GM04503 (cell line): ENCODE data around the gene GOT2.
"Not testable (repeated sequence)": the region's sequence is repeated elsewhere in the genome, so short reads cannot be mapped to it uniquely, and the experiment has no call there.

Experiments used
- DNase-seq: peaks from one replicate; pipeline ENCODE4 v3.0.0-alpha.2; 2012; ENCODE audit warnings: low read depth

Gene GOT2

DNA sequence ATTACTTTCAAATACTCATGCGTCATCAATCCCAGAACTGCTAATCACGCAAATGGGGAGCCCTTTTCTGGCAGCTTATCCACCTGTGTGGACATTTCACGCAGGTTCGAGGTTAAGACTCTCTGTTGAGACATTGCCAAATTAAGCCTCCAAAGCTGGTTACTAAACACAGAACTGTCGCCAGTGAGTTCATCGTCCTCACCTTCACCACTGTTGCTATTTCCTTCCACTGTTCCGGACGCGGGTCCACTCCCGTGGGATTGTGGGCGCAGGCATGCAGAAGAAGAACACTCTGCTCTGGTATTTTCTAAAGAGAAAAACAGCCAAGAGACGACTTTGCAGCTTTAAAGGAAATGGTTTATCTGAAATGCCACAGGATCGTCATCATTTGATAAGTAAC lies 16.1 kb downstream of the GOT2 start:
- DNase-seq, result no peak

DNA sequence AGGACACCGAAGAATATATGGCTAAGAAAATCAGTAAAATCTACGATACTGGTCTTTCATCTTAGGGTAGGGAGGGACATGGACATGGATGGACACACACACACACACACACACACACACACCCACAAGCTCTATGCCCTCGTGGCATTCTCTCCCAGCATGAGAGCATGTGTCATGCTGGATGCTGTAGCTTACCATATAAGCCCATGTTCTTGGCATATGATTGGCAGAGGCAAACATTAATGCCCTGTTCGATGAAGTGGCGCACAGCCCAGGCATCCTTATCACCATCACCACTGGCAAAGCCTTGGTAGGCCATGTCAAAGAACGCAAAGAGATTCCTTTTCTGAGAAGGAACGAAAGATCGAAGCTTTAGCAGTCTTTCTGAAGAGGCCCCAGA lies 17.6 kb downstream of the GOT2 start:
- DNase-seq, result no peak

DNA sequence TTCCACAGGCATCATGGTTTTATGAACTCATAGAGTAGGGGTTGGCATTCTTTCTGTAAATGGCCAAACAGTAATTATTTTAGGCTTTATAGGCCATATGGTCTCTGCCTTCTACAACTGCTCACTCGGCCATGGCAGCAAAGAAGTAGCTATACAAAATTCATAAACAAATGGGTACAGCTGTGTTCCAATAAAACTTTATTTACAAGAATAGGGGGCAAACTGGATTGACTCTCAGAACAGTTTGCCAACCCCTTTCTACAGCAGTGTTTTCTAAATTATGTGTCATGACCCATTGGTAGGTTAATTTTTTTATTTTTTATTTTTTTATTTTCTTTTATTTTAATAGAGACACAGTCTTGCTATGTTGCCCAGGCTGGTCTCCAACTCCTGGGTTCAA lies 20.4 kb downstream of the GOT2 start:
- no peak for DNase-seq

DNA sequence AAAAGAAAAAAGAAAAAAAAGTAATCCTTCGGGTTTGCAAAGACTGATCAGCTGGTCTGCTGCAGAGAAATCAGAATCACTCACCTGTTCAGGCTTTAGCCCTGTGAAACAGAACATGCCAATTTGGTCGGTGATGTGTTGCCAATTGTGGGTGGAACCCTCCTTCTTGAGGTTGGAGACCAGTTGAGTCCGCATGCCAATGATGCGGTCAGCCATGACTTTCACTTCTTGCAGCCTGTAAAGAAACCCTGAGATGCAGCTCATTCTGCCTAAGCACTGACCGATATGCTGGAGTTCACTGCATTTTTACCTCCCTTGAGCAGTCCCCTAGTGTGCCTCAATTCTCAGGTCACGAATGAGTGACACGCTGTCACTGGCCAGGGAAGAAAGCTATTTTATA lies 24.8 kb downstream of the GOT2 start:
- no peak for DNase-seq

DNA sequence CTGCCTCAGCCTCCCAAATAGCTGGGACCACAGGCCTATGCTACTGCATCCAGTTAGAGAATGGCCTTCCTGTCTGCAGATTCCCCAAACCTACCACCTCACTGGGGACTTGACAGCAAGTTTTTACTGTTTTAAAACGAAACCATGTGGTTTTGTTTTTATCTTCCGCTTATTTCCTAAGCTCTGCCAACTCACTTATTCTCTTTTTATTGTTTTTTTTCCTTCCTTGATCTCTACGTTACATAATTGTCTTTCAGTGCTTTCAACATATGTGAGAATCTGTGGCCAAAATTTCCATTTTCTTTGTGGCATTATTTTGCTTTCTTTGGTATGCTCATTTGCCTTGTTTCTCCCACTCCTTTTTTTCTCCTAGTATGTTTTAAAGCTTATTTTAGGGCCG lies 35.0 kb downstream of the GOT2 start:
- no peak for DNase-seq

DNA sequence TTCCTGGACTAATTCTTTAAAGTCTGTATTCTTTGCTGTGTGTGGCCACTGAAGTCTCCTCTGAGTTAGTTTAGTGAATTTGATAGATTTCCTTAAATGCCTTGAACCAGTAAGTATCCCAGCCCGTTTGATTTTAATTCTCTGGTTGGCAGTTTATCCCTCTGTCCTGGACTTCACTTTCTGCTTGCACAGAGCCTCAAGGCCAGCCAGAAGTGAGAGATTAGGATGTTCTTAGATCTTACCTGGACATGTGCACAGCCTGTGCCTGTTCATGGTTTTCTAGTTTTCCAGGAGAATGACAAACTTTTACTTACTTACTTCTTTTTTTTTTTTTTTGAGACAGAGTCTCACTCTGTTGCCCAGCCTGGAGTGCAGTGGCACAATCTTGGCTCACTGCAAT lies 38.7 kb downstream of the GOT2 start:
- no peak for DNase-seq

DNA sequence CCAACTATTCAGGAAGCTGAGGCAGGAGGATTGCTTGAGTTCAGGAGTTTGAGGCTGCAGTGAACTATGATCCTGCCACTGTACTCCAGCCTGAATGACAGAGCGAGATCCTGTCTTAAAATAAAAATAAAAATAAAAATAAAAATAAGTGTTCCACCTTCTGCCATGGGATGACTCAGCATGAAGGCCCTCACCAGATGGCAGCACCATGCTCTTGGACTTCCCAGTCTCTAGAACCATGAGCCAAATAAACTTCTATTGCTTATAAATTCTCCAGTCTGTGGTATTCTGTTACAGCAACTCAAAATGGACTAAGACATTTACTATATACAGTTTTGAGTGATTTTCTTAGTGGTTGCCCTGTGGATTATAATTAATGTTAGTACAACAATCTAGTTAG lies 41.7 kb downstream of the GOT2 start:
- DNase-seq, result no peak

DNA sequence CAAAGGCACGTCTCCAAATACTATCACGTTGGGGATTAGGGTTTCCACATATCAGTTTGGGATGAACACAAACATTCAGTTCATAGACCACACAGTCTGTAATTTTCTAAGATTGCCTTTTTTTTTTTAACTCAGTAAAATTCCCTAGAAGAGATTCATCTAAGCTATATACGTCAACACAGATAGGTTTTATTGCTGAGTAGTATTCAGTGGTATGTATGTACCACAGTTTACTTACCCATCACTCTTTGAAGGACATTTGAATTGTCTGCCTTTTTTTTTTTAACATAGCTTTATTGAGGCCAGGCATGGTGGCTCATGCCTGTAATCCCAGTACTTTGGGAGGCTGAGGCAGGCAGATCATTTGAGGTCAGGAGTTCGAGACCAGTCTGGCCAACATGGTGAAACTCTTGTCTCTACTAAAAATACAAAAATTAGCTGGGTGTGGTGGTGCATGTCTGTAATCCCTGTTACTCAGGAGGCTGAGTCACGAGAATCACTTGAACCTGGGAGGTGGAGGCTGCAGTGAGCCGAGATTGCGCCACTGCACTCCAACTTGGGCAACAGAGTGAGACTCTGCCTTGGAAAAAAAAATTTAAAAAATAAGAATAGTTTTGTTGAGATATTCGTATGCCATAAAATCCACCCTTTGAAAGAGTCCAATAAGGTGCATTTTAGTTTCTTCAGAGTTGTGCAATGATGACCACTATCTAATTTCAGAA lies 47.0 kb downstream of the GOT2 start:
- not testable (repeated sequence) for DNase-seq

DNA sequence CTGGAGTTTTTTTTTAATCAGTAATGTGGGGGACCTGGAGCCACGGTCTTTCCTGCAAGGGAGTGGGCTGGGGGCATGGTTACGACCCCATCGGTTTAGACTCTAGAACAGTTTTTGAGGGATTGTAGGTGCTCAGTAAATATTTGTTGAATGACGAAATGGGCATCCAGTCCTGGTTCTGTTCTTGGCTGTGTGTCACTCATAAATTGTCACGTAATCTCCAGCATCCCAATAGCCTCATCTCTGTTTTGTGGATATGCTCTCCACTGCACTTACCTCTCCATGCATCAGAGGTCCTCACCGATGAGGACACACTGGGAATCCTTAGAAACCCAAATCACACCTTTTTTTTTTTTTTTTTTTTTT lies 49.0 kb downstream of the GOT2 start:
- no peak for DNase-seq

DNA sequence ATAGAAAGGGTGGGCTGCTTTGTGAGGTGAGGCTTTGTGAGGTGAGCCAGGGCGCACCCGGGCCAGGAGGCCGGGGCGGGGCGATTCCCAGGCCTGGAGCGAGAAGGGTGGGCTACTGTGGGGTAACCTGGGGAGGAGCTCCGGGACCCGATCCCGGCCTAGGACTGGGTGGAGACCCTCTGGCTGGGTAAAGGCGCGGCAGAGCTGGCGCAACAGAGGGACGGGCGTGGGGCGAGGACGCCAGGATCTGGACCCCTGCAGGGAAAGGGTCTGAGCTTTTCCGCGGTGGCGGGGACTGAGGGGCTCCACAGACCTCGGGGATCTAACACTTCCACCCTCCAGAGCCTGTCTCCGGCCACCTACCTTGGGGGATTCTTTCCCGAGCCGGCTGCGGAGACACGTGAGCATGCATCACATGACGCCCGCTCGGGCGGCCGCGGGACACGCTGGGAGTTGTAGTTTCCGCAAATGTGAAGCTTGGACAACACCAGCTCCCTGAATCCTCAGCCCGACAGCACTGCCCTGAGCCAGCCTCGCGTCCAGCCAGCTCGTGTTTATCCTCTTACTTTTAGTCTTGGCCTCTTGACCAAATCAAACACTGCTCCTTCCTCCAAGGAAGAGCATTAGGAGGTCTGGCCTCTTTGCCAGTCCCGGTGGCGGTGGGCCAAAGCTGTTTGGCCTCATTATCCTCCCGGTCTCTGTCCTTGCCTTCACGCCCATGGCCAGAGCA lies 49.6 kb downstream of the GOT2 start, which contains the start of gene SLC38A7:
TSS of gene SLC38A7 (minus strand) at position 417 of the 730 bp plus-strand sequence. CDS start 4,644 bp downstream, outside the sequence.
- no peak for DNase-seq

DNA sequence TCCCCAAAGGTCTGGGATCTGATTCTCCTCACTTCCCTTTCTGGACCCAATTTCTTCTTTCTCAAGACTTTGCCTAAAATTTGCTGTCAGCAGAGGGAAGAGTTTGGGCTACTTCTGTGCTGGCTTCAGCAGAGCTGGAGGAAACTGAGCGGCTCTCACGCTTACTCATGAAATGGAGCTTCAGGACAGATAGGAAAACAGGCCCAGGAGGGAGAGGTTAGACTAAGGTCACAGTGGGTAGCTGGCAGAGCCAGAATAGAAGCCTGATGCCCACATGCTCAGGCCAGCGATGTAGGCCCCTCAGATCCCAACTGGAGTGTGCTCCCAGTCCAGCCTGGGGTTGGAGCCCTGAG lies 50.1 kb downstream of the GOT2 start:
- DNase-seq, result no peak

DNA sequence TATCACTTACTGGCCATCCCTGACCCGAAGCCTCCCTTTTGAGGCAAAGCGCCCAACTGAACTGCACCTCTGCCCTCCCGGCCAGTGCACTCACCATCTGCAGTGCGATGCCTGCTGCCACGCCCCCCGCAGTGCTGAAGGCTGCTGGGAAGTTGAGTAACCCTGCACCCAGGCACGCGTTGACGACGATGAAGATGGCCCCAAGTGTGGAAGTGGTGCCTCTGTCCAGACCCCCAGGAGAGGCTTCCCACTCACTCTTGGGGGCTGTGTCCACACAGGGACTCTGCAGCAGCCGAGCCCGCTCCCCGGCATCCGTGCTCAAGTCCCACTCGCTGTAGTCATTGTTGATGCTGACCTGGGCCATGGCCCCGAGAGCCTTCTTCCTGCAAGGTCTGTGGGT lies 54.4 kb downstream of the GOT2 start:
- DNase-seq, result no peak

DNA sequence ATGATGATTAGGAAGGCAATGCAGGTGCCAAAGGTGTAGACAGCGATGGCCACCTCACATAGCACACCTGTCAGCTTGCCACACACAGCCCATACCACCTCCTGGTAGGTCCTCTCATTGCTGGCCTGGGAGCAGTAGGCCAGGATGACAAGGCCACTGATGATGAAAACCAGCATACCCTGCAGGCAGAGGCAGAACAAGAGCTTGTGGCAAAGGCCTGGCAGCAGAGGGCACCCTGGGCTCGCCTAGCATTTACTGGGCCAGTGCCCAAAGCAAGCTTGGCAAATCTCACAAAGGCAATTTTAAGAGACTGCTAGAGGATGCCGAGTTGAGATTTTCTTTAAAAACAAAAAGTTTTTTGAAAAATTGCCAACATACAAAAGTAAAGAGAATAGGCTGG lies 55.4 kb downstream of the GOT2 start:
- no peak for DNase-seq

DNA sequence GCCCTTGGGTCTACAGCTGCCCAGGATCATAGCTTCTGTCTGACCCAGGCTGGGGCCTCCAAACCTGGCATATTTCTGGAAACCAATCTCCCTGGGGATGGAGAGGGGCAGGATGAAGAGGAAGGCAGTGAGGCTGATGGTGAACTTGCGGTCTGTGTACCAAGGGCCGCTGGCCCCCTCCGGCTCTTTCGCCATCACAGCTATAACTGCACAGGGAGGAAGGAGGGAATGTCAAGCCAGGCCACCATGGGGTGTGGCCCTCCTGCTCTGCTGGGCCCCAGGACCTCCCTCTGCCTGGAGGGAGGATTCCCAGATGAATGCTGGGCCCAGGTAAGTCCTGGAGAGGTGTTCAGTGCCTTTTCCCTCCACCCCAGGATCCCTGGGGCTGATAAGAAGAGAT lies 55.8 kb downstream of the GOT2 start:
- no peak for DNase-seq

DNA sequence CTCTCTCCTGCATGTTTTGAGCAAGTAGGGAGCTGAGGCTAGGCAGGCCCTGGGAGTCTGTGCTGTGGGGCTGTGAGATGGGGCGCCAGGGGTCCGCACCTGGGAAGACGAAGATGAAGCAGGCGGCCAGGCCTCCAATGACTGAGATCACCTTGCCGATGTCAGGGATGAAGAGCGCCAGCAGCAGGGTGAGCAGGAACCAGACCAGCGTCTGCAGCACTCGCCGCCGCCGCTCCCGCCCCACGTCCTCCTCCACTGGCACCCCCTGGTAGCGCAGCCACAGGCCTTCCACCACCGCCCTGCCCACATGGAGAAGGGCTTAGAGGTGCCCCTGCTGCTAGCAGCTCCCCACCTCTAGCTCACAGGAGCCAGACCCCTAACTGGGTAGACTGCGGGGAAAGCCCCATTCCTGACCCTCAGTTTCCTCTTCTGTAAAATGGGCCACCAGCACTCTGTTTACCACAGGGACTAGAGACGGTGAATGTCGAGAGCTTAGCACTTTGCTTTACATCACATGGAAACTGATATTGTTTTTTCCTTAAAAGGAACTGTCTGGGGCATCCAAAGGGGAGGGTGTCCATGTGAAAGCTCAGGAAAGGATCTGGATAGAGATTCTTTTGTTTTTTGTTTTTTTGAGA lies 63.1 kb downstream of the GOT2 start:
- no peak for DNase-seq

DNA sequence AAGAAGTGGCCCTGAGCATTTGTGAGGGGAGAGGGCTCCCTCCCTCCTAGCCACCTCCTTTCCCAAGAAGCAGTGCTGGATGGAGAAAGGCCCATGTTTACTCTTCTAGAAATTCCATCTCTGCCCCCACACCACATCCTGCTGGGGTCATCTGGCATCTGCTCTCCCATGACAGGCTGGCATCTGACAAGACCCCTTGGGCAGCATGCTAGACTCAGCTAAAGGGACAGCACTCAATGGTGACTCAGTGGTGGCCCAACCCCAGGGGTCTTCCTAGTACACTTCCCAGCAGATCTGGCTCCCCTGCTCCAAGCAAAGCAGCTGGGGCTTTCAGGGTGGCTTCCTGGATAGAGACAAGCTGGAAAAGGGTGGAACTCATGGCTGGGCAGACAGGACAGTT lies 63.9 kb downstream of the GOT2 start:
- no peak for DNase-seq

DNA sequence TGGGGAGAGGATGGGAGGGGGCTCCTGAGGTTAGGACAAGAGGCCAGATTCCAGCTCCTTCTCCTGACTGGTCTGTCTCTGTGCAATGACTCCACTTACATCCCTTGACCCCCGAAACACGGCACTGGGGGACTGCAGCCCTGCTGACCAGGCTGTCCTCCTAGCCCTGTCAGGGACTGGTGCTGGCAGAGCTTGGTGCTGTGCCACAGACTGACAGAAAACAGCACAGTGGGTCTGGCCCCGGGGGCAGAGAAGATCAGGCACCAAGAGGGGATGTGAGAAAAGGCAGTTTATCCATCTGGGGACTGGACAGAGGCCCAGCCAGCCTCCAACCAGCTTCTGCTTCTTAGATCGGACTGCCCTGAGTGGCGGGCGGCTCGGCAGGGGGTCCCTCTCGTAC lies 68.9 kb downstream of the GOT2 start:
- DNase-seq, result no peak

DNA sequence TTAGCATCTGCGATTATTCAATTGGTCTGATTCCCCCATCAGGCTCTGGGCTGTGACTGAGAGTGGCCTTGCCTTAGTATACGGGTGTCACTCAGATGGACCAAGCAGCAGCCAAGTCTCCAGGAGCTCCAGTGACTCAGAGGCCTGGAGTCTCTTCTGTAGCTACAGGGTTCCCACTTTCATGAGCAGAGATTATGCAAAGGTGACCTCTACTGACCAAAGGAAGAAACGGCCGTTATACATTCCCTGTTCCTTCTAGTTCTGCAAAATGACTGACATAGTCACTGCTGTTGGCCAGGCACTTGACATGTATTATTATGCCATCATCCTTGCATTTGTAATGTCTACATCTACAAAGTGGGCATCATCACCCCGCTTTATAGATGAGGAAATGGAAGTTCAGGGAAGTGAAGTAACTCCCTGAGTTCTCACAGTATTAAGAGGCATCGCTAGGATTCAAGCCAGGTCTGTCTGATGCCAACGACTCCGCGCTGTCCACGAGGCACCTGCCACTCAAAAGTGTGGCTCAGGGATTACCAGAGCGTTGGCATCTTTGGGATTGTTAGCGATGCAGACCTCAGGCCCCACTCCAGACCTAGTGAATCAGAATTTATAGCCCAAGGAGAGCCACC lies 72.8 kb downstream of the GOT2 start:
- peak; percentile 62 for DNase-seq

DNA sequence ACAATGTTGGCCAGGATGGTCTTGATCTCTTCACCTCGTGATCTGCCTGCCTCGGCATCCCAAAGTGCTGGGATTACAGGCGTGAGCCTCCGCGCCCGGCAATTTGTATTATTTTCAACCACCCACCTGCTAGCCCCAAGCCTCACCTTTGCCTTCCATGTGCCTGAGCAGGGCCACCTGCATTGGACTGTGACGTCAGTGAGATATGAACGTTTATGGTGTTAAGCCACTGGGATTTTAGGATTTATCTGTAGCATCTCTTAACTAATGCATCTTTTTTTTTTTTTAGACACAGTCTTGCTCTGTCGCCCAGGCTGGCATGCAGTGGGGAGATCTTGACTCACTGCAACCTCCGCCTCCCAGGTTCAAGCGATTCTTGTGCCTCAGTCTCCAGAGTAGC lies 74.2 kb downstream of the GOT2 start:
- DNase-seq, result not testable (repeated sequence)

DNA sequence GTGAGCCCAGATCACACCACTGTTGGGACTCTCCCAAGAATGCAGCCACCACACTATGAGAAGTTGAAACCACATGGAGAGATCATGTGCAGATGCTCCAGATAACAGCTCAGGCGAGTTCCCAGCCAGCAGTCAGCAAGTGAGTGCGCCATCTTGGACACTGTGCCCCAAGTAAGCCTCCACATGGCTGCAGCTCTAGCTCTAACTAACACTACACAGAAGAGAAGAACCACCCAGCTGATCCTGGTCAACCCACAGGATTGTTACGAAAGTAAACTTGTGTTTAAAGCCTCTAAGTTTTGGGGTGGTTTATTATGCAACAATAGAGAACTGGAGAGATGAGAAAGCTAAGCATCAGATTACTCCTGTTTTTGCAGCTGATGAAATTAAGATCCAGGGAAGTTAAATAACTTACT lies 75.3 kb downstream of the GOT2 start:
- DNase-seq, result no peak
